Measurements from ENCODE around the gene REP15. TPM values are rescaled to one million over a fixed set of nuclear protein-coding genes. Genes with fewer than 3 reads are reported as not detected.

REP15 gene
- total RNA-seq, 1 experiment from 2014 or later, result 0.26 TPM

- no peak for TF ChIP-seq STAT6 (CRISPR knock-in tag; conservative IDR thresholded peaks at IDR 0.05; ENCODE audit: low read depth)
- TF ChIP-seq ZNF423 (CRISPR knock-in tag; IDR thresholded peaks at IDR 0.05), result no peak
- no peak for TF ChIP-seq TCF7 (CRISPR knock-in tag; IDR thresholded peaks at IDR 0.05; ENCODE audit: low read depth)
- no peak for TF ChIP-seq NFE2L1 (CRISPR knock-in tag; IDR thresholded peaks at IDR 0.05)
- no peak for TF ChIP-seq ETV6 (CRISPR knock-in tag; IDR thresholded peaks at IDR 0.05)
- no peak for TF ChIP-seq OVOL2 (CRISPR knock-in tag; IDR thresholded peaks at IDR 0.05; ENCODE audit: borderline replicate concordance)
- no peak for TF ChIP-seq E2F1 (CRISPR knock-in tag; IDR thresholded peaks at IDR 0.05)
- no peak for TF ChIP-seq KAT7 (CRISPR knock-in tag; IDR thresholded peaks at IDR 0.05; ENCODE audit: borderline replicate concordance)
Measured at GRCh38 chr12:27680619-27681018, 15.6 kb upstream of the REP15 start (continued).

- ChIA-PET POLR2A (no interaction called here), CTCF (no interaction called here)
- H3K36me3 Mint-ChIP-seq, result peaks cover 6% of the 10 kb centered on the region
- no peak for ATAC-seq
- no peak overlapping the region for H3K4me3 Mint-ChIP-seq
- no peaks in the 10 kb centered on the region for H3K4me1 Mint-ChIP-seq
- H3K27me3 Mint-ChIP-seq (ENCODE audit: low read depth), result no peaks in the 10 kb centered on the region
- TF ChIP-seq E2F1 (CRISPR knock-in tag; IDR thresholded peaks at IDR 0.05) (no peak), ZNF121 (CRISPR knock-in tag; IDR thresholded peaks at IDR 0.05) (no peak), ZNF138 (CRISPR knock-in tag; conservative IDR thresholded peaks at IDR 0.05) (no peak), ATF1 (CRISPR knock-in tag; IDR thresholded peaks at IDR 0.05) (no peak), ZMAT4 (CRISPR knock-in tag; IDR thresholded peaks at IDR 0.05) (no peak), IRF2 (CRISPR knock-in tag; IDR thresholded peaks at IDR 0.05; ENCODE audit: borderline replicate concordance, low read depth) (no peak), MLX (CRISPR knock-in tag; IDR thresholded peaks at IDR 0.05) (no peak)
- H3K9me3 Mint-ChIP-seq, result no peaks in the 10 kb centered on the region
- no peak for DNase-seq (ENCODE audit: low spot score)
- no peak overlapping the region for H3K27ac Mint-ChIP-seq
Measured at GRCh38 chr12:27682534-27682933, 13.7 kb upstream of the REP15 start.

GRCh38 chr12:27685274-27685673, 11.0 kb upstream of the REP15 start:
- no peak overlapping the region for H3K4me3 Mint-ChIP-seq
- H3K36me3 Mint-ChIP-seq, result peaks cover 4% of the 10 kb centered on the region; the same call in 1 of the 2 replicates
- no peaks in the 10 kb centered on the region for H3K9me3 Mint-ChIP-seq
- H3K27ac Mint-ChIP-seq, result no peak overlapping the region
- ChIA-PET POLR2A (no interaction called here), CTCF (no interaction called here)
- no peaks in the 10 kb centered on the region for H3K27me3 Mint-ChIP-seq (ENCODE audit: low read depth)
- no peaks in the 10 kb centered on the region for H3K4me1 Mint-ChIP-seq
- no peak for TF ChIP-seq ZNF425 (CRISPR knock-in tag; conservative IDR thresholded peaks at IDR 0.05)
- TF ChIP-seq E2F4 (CRISPR knock-in tag; IDR thresholded peaks at IDR 0.05; ENCODE audit: borderline replicate concordance, low read depth), result no peak
- TF ChIP-seq FOXK1 (CRISPR knock-in tag; IDR thresholded peaks at IDR 0.05), result no peak
- no peak for ATAC-seq
- DNase-seq (ENCODE audit: low spot score), result no peak

Measured in WTC11 (cell line).